ENCODE data around the gene SFMBT2. TPM values are rescaled to one million over a fixed set of nuclear protein-coding genes. Genes with fewer than 3 reads are reported as not detected.

The SFMBT2 gene
- total RNA-seq, 1 donor: 2.0 TPM

GRCh38 chr10:7277867-7278266, 133.0 kb downstream of the SFMBT2 start:
- TF ChIP-seq CTCF (IDR thresholded peaks at IDR 0.05; ENCODE audit: insufficient read depth, low read length): no peak
- no peak for DNase-seq (ENCODE audit: low read depth)
- H3K4me3 ChIP-seq (ENCODE audit: low read depth, low read length): no peak overlapping the region

GRCh38 chr10:7277432-7277831, 133.4 kb downstream of the SFMBT2 start:
- H3K4me3 ChIP-seq (ENCODE audit: low read depth, low read length): no peak overlapping the region
- TF ChIP-seq CTCF (IDR thresholded peaks at IDR 0.05; ENCODE audit: insufficient read depth, low read length): no peak
- no peak for DNase-seq (ENCODE audit: low read depth)

- TF ChIP-seq CTCF (IDR thresholded peaks at IDR 0.05; ENCODE audit: insufficient read depth, low read length): no peak
- H3K4me3 ChIP-seq (ENCODE audit: low read depth, low read length): no peak overlapping the region
- no peak for DNase-seq (ENCODE audit: low read depth)
Observed at GRCh38 chr10:7275761-7276440, 134.9 kb downstream of the SFMBT2 start.

- no peak for TF ChIP-seq CTCF (IDR thresholded peaks at IDR 0.05; ENCODE audit: insufficient read depth, low read length)
- H3K4me3 ChIP-seq (ENCODE audit: low read depth, low read length): no peak overlapping the region
- DNase-seq (ENCODE audit: low read depth): no peak
Observed at GRCh38 chr10:7274293-7274692, 136.5 kb downstream of the SFMBT2 start.

GRCh38 chr10:7272008-7272407, 138.8 kb downstream of the SFMBT2 start:
- H3K4me3 ChIP-seq (ENCODE audit: low read depth, low read length): no peak overlapping the region
- TF ChIP-seq CTCF (IDR thresholded peaks at IDR 0.05; ENCODE audit: insufficient read depth, low read length): no peak
- no peak for DNase-seq (ENCODE audit: low read depth)

- no peak for TF ChIP-seq CTCF (IDR thresholded peaks at IDR 0.05; ENCODE audit: insufficient read depth, low read length)
- no peak for DNase-seq (ENCODE audit: low read depth)
- no peak overlapping the region for H3K4me3 ChIP-seq (ENCODE audit: low read depth, low read length)
Observed at GRCh38 chr10:7269988-7270387, 140.8 kb downstream of the SFMBT2 start.

GRCh38 chr10:7267142-7267541, 143.7 kb downstream of the SFMBT2 start:
- no peak for DNase-seq (ENCODE audit: low read depth)
- TF ChIP-seq CTCF (IDR thresholded peaks at IDR 0.05; ENCODE audit: insufficient read depth, low read length): no peak
- H3K4me3 ChIP-seq (ENCODE audit: low read depth, low read length): no peak overlapping the region
